ENCODE results near the gene ZCCHC7.
"Not testable (repeated sequence)": the region's sequence is repeated elsewhere in the genome, so short reads cannot be mapped to it uniquely, and the experiment has no call there.

DNA sequence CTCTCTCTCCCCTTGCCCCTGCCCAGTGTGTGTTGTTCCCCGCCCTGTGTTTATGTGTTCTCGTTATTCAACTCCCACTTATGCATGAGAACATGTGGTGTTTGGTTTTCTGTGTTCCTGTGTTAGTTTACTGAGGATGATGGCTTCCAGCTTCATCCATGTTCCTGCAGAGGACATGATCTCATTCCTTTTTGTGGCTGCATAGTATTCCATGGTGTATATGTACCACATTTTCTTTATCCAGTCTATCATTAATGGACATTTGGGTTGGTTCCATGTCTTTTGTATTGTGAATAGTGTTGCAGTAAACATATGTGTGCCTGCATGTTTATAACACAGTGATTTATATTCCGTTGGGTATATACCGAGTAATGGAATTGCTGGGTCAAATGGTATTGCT lies 83.1 kb downstream of the ZCCHC7 start:
- TF ChIP-seq CTCF (IDR thresholded peaks at IDR 0.05; ENCODE audit: low read depth, low read length, poor library complexity, severe bottlenecking); EZH2phosphoT487 (IDR thresholded peaks at IDR 0.05; ENCODE audit: borderline replicate concordance, low read length): not testable (repeated sequence)
